ENCODE data around the gene FRS2. TPM values are rescaled to one million over a fixed set of nuclear protein-coding genes. Genes with fewer than 3 reads are reported as not detected.

FRS2 gene
- total RNA-seq, 4 donors from 2014 or later: 41.0 to 48.4 (median 47.1) TPM

- ATAC-seq (ENCODE audit: low FRiP score) (no peak), DNase-seq (ENCODE audit: low spot score) (no peak)
- no peak for TF ChIP-seq CTCF (IDR thresholded peaks at IDR 0.05)
Observed at GRCh38 chr12:69616025-69616424, 145.8 kb downstream of the FRS2 start.

GRCh38 chr12:69619050-69619449 lies 148.9 kb downstream of the FRS2 start:
- no peak for ATAC-seq (ENCODE audit: low FRiP score)
- no peak for TF ChIP-seq CTCF (IDR thresholded peaks at IDR 0.05)
- DNase-seq (ENCODE audit: low spot score): no peak

GRCh38 chr12:69620077-69620476 lies 149.9 kb downstream of the FRS2 start:
- TF ChIP-seq CTCF (IDR thresholded peaks at IDR 0.05): no peak
- no peak for ATAC-seq (ENCODE audit: low FRiP score)

GRCh38 chr12:69620921-69621320 lies 150.7 kb downstream of the FRS2 start:
- ATAC-seq (ENCODE audit: low FRiP score): no peak
- no peak for TF ChIP-seq CTCF (IDR thresholded peaks at IDR 0.05)
- no peak for DNase-seq (ENCODE audit: low spot score)

More at GRCh38 chr12:69620077-69620476, 149.9 kb downstream of the FRS2 start:
- no peak for DNase-seq (ENCODE audit: low spot score)

- ATAC-seq (ENCODE audit: low FRiP score) (no peak), DNase-seq (ENCODE audit: low spot score) (no peak)
- TF ChIP-seq CTCF (IDR thresholded peaks at IDR 0.05): no peak
Observed at GRCh38 chr12:69621551-69621950, 151.4 kb downstream of the FRS2 start.

- DNase-seq (ENCODE audit: low spot score) (no peak), ATAC-seq (ENCODE audit: low FRiP score) (no peak)
- no peak for TF ChIP-seq CTCF (IDR thresholded peaks at IDR 0.05)
Observed at GRCh38 chr12:69623970-69624369, 153.8 kb downstream of the FRS2 start.

GRCh38 chr12:69627501-69627900 lies 157.3 kb downstream of the FRS2 start:
- DNase-seq (ENCODE audit: low spot score): no peak
- no peak for ATAC-seq (ENCODE audit: low FRiP score)
- TF ChIP-seq CTCF (IDR thresholded peaks at IDR 0.05): no peak

Small RNAs within 50 kb of the gene (small RNA-seq; reads per million reads assigned to genes)
- gene MIR3913-1: 5.3 reads per million, percentile 78 among the genes with 10 or more reads in this experiment

Other genes starting within 250 kb of the FRS2 start
- gene CPSF6, start 230.8 kb upstream of the FRS2 start, total RNA-seq: 10 to 100 TPM; 23.7 to 37.3 (median 28.0) TPM
- gene LYZ, start 122.0 kb upstream of the FRS2 start, total RNA-seq: 100 to 1,000 TPM in 2 of 4 donors, 10 to 100 TPM in 2; 39.8 to 214 (median 94.1) TPM
- 10 to 100 TPM in 1 of 4 donors, 1 to 10 TPM in 3; 6.0 to 10.6 (median 7.0) TPM for gene YEATS4, start 110.6 kb upstream of the FRS2 start, total RNA-seq
- gene CCT2, start 115.1 kb downstream of the FRS2 start, total RNA-seq: 100 to 1,000 TPM in 3 of 4 donors, 10 to 100 TPM in 1; 99.5 to 222 (median 129) TPM
- not detected for gene LRRC10, start 140.5 kb downstream of the FRS2 start, total RNA-seq
- not detected for gene BEST3, start 228.9 kb downstream of the FRS2 start, total RNA-seq